GM04503 (cell line): ENCODE results near the gene KCNAB3.
"Not testable (repeated sequence)": the region's sequence is repeated elsewhere in the genome, so short reads cannot be mapped to it uniquely, and the experiment has no call there.

Source experiments
- DNase-seq: peaks from one replicate; pipeline ENCODE4 v3.0.0-alpha.2; 2012; ENCODE audit warnings: low read depth

The KCNAB3 gene

DNA sequence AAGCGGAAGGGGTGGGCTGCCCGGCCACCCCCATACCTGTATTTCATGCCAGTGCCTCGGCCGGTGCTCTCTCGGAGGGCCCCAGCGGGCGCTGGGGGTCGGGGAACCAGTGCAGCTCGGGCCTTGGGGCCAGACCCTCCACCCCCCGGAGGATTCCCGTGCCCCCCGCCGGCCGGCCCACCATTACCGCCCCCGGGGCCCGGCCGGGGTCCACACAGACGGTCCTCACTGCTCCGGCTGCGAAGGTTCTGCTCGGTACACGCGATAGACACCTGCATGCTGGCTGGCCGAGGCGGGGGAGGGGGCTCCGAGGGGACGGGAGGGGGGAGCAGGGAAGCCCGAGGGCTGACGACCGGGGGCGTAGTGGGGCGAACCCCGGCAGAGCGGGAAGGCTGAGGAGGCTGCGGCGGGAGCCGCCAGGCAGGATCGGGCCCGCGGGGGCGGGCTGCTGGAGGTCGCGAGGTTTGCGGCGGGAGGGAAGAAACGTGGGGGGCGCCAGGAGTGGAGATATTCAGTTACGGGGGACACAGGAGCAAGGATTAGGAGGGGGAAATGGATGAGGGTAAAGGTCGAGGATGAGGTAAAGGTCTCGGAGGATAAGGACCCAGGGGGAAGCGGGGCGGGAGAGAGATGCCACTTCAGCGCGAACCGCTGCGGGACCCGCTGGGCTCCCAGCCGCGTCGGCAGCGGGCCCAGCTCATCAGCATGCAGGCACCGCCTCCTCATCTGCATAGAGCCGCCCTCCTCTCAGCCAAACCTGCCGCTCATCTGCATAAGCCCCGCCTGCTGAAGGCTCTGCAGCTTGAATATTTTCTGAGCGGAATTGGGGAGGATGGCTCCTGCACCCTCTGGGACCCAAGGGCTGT lies at the start of gene KCNAB3:
TSS of gene KCNAB3 (minus strand) at position 699 of the 866 bp plus-strand sequence. CDS start at position 278, 421 bp downstream.
- DNase-seq, result no peak

DNA sequence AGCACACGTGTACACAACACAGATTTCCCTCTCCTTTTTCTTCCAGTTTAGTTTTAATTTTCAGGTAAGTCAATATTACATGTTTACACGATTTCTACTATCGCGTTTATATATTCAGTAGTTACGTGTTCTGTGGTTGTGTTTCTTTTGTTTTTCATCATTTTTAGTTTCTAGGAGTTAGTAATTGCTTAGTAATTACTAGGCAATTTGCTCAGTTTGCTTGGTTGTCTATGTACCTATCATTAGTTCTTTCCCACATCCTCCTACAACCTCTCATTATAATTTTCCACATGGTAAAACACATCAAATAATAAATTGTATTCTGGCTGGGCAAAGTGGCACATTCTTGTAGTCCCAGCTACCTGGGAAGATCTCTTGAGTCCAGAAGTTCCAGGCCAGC lies 48.1 kb upstream of the KCNAB3 start:
- DNase-seq, result no peak

DNA sequence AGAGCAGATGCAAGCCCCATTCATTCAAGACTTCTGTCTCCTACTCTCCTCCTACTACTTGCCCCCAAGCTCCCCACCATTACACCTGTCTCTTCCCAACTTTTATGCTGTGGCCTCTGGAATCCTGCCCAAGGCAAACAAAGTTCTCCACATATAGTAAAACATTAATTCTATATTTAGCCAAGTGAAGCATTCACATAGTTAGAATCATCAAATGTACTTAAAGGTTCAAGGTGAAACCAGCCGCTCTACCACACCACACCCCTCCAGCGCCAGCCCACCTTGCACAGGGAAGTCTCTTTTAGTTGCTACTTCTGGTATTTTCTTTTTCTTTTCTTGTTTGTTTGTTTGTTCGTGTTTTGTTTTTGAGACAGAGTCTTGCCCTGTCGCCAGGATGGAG lies 47.4 kb upstream of the KCNAB3 start:
- no peak for DNase-seq

DNA sequence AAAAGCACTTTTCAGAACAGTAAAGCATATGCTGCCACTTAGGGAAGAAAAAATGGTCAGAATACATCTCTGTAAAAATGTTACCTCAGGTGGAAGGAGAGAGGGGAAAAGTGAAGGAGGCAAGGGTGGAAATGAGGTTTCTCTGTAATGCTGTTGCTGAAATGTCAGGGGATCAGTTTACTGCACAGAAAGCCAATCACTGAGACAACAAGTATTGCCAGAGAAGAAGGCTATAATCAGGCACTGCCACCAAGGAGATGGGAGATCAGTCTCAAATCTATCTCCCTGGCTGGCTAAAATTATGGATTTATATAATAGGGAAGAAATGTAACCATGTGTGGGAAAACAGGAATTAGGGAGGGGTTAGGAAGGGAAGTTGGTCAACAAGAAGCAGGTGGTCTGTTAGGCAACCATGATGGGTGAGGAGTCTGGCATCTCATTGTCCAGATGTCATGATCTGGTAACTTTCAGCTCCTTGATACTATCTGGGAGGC lies 45.0 kb upstream of the KCNAB3 start:
- no peak for DNase-seq

DNA sequence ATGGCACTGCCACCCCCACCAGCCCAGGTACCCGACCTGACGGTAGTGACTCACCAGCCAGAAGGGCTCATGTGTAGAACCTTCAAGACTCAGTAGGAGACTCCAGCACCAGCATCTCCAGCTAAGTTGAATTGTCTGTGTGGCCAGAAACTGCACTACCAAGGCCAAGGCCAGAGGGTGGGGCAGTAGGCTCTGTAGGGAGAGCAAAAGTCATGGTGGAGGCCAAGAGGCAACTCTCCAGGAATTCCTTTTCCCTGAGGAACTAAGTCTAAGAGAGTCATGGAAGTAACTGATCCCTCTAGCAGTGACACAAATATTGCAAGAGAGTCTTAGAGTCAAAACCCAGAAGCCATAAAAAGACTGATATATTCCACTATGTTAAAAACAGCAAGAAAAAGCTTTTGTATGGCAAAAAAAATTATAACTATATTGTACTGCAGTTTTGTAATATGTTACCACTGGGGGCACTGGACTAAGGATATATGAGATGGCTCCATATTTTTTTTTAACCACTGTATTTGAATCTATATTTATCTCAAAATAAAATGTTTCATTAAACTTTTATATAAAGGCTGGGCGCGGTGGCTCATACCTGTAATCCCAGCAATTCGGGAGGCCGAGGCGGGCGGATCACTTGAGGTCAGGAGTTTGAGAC lies 42.6 kb upstream of the KCNAB3 start:
- no peak for DNase-seq

DNA sequence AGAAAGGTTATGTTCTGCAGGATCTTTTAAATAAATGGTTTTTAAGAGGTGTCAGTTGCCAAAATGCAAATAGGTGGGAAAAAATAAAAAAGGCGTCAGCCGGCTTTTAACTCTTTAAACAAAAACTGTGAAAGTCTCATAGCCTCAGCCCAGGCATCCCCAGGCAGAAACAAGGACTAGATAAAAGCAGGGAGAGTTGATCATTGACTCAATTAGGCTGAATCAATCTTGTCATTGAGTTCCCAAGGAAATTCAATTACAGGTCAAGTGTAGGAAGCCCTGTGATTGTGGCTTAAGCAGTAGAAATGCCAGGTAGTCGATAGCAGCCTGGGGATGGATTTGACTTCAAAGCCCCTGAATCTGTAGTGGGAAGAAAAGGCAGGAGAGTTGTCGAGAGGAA lies 42.0 kb upstream of the KCNAB3 start:
- DNase-seq, result no peak

DNA sequence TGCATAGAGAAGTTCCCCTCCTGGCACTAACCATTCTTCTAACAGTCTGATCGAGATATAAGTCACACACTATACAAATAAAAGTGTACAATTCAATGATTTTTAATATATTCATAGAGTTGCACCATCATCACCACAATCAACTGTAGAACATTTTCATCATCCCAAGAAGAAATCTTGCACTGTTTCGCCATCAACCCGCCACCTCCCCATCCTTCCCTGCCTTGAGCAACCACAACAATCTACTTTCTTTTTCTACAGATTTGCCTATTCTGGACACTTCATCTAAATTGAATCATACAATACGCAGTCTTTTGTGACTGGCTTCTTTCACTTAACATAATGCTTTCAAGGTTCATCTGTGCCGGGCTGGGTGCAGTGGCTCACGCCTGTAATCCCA lies 39.8 kb upstream of the KCNAB3 start:
- DNase-seq, result no peak

DNA sequence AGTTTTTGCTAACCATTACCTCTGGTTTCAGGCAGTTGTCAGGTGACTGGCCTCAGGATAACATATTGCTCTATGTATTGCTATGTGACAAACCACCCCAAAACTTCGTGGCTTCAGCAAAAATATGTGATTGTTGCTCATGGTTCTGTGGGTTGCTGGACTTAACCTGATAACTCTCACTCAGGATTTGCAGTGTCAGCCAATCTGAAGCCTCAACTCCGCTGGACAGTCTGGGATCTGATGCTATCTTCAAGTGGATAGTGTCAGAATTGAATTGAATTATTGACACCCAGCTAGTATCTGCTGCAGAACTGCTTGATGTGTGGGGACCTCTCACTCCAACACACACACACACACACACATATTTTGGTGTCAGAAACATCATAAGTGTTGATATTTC lies 38.1 kb upstream of the KCNAB3 start:
- no peak for DNase-seq

DNA sequence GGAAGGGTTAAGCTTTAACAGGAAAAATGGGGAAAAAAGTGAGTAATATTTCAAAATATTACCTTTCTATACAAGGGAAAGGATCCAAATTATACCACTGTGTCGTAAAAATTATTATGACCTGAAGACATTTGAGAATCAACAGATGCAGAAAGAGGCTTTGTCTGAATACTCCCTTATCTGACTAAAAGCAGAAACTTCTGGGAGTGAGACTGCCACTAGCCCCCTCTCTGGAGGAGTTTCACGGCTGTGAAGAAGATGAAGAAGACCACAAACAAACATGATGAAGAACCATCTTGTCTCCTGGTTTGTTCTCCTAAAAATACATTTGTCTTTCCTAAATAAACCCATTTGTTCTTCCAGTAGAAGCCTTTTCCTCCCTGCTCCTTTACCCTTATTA lies 31.8 kb upstream of the KCNAB3 start:
- no peak for DNase-seq

DNA sequence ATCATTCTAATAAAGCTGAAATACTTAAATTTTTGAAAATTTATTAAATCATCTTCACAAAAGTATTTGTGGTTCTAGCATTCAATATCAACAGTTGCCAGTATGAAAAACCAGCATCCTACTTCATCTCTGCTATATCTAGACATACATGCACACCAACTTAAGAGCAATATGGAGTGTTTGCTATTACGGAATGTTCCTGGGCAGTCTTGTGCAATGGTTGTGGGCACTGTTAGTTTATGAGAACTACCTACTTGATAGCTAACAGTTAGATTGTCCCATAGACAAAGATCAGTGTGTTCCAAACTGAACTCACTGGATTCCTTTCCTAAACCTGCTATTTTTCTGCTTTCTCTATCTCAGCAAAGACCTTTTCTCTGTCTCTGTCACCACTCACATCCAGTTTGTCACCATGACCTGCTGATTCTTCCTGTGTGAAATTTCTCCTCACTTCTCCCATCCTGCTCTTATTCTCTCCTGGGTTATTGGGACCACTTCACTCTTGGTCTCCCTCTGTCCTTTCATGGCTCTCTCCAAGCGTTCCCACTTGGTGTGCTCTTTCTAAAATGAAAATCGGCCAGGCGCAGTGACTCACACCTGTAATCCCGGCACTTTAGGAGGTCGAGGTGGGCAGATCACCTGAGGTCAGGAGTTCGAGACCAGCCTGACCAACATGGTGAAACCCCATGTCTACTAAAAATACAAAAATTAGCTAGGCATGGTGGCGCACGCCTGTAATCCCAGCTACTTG lies 30.0 kb upstream of the KCNAB3 start:
- no peak for DNase-seq

DNA sequence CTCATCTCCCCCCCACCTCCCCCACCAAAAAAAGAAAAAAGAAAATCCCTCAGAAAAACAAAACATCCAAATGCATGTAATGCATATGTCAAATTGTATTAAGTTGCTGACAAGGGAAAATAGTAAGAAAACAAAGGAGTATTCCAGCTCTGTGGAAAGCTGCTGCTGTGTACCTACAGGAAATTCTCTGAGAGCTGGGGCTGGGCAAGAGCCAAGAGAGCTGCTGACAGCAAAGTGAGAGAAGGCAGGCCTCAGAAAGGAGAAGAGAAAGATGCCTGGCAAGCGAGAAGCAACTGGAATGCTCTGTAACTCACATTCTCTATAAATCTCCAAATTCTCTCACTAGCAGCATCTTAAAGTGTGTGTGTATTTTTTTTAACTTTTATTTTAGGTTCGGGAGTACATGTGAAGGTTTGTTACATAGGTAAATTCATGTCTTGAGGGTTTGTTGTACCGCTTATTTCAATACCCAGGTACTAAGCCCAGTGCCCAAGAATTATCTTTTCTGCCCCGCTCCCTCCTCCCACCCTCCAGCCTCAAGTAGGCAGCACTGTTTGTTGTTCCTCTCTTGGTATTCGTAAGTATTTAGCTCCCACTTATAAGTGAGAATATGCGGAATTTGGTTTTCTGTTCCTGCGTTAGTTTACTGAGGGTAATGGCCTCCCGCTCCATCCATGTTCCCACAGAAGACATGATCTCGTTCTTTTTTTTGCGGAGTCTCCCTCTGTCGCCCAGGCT lies 26.7 kb upstream of the KCNAB3 start:
- DNase-seq, result no peak

DNA sequence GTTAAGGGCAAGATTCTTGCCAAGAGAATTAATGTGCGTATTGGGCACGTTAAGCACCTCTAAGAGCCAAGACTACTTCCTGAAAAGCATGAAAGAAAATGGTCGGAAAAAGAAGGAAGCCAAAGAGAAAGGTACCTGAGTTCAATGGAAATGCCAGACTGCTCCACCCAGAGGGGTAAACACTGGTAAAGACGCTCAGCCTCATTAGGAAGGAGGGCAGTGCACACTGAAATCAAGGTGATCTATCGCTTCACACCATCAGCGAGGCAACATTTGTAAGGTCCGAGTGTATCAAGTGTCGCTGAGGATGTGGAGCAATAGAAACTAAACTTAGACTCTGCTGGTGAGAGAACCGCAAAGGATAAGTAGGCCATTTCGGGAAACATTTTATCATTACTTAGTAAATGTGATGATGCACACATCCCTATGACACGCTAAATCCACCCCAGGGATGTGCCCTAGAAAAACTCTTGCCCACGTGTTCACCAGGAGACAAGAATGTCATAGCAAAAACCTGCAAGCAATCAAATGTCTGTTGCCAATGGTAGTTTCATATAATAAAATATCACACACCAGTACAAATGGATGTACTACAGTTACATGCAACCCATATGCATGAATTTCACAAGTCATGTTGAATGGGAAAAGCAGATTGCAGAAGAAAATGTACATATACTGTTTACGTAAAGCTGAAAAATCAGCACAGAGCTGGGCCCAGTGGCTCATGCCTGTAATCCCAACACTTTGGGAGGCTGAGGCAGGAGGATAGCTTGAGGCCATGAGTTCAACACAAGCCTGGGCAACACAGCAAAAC lies 26.0 kb upstream of the KCNAB3 start:
- no peak for DNase-seq

DNA sequence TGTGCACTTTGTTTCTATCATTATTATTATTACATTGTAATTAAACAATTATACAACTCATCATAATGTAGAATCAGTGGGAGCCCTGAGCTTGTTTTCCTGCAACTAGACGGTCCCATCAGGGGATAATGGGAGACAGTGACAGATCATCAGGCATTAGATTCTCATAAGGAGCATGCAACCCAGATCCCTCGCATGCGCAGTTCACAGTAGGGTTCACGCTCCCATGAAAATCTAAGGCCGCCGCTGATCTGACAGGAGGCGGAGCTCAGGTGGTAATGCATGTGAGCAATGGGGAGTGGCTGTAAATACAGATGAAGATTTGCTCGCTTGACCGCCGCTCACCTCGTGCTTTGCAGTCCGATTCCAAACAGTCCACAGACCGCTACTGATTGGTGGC lies 23.6 kb upstream of the KCNAB3 start:
- not testable (repeated sequence) for DNase-seq

DNA sequence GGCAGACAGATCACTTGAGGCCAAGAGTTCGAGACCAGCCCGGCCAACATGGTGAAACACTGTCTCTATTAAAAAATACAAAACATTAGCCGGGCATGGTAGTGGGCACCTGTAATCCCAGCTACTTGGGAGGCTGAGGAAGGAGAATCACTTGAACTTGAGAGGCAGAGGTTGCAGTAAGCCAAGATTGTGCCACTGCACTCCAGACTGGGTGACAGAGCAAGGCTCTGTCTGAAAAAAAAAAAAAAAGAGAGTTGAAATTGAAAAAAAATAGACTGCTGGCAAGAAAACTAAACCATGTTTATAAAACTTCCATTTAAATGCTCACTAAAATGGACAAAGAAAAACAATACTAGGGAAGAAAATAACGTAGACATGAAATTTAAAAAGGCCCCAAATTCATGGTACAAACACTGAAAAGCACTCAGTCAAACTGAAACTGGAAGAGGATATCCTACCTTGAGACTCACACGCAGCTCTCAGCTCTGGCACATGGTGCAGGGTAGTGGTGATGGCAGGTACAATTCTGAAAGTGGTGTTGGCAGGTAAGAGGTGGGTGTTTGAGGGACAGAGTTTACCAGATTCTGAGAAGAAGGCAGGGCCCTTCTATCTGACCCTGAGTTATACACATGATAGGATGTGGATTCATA lies 21.6 kb upstream of the KCNAB3 start:
- no peak for DNase-seq

DNA sequence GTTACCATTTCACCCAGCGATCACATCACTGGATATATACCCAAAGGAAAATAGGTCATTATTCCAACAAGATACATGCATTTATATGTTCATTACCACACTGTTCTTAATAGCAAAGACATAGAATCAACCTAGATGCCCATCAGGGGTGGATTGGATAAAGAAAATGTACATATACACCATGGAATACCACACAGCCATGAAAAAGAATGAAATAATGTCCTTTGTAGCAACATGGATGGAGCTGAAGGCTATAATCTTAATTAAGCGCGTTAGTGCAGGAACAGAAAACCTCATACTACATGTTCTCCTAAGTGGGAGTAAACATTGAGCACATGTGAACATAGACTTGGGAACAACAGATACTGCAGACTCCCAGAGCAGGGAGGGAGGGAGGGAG lies 20.9 kb upstream of the KCNAB3 start:
- DNase-seq, result no peak

DNA sequence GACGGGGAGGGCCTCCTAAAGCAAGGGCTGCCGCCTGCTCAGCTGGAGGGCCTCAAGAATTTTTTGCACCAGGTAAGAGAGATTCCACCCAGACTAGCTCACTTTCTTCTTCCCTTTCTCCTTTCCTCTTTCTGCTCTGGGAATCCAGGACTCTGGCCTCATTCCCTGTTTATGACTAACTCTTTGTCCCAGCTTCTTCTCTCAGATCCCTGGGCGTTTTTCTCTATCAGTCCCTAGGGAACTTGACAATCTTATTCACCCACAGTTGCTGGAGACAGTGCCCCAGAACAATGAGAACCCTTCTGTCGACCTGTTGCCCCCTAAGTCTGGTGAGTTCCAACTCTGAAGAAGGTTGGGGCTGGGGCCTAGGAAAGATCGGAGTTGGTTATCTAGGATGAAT lies 18.0 kb upstream of the KCNAB3 start:
- DNase-seq, result no peak

DNA sequence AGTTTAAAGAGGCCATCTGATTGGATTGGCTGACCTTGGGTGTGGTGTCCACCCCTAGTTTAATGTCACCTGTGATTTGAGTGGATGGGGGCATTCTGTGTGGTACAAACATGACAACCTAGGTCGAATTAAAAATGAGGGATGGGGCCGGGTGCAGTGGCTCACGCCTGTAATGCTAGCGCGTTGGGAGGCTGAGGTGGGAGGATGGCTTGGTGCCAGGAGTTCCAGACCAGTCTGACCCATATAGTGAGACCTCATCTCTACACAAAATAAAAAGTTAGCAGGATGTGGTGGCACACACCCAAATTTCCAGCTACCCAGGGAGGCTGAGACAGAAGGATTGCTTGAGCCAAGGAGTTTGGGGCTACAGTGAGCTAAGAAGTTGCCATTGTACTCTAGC lies 16.8 kb upstream of the KCNAB3 start:
- no peak for DNase-seq

DNA sequence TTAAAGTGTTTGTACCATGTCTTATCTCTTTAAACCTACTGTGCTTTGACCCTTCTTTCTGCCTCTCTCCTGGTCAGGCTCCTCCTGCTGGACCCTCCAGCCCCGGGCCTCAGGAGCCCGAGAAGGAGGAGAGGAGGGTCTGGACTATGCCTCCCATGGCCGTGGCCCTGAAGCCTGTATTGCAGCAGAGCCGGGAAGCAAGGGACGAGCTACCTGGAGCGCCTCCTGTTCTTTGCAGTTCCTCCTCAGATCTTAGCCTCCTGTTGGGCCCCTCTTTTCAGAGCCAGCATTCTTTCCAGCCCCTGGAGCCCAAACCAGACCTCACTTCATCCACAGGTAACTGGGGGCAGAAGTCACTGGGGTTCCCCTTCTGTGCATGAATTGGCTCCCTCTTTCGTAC lies 16.0 kb upstream of the KCNAB3 start:
- DNase-seq, result no peak

DNA sequence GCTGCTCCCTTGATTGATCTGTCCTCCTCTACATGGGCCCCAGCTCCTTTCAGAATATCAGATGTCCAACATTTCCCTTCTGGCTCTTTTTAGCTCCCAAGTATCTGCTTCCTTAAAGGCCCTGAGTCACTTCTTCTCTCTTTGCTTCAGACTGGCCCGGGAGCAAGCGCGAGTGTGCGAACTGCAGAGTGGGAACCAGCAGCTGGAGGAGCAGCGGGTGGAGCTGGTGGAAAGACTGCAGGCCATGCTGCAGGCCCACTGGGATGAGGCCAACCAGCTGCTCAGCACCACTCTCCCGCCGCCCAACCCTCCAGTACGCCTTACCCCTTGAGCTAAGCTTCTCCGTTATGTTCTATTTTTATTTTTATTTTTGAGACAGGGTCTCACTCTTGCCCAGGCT lies 14.7 kb upstream of the KCNAB3 start:
- no peak for DNase-seq

DNA sequence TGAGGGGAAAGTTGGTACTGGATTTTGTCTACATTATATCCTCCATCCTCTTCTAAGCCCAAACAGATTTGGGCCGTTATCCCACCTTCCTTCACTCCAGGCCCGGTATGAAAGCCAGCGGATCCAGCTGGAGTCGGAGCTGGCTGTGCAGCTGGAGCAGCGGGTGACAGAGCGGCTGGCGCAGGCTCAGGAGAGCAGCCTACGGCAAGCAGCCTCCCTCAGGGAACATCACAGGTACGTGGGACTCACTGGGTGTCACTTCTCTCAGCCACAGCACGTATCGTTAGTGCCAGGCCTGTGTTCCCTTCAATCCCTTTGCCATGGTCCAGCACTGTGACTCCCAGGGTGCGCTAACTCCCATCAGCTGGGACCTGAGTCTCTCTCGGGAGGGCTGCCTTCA lies 13.6 kb upstream of the KCNAB3 start:
- no peak for DNase-seq

DNA sequence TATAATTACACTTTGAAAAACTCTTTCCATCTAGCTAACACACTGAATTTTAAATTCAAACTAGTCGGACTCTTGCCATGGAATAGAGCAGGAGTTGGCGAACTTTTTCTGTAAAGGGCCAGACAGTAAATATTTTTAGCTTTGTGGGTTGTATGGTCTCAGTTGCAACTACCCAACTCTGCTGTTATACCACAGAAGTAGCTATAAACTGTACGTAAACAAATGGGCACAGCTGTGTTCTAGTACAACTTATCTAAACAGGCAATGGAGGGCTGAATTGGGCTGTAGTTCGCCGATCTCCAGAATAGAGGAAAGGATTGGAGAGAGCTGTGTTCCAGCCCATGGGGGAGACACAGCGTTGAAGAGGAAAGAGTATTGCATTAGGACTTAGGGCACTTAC lies 11.1 kb upstream of the KCNAB3 start:
- no peak for DNase-seq
